Muscle of back (tissue), 11 donors: Measurements from ENCODE around the gene CFAP20DC. TPM values are rescaled to one million over a fixed set of nuclear protein-coding genes. Genes with fewer than 3 reads are reported as not detected.
A peak's percentile ranks its signal among the peaks of the same experiment; 100 is the strongest.
"Not testable (repeated sequence)": the region's sequence is repeated elsewhere in the genome, so short reads cannot be mapped to it uniquely, and the experiment has no call there.

Source experiments
- DNase-seq, 3 donors: peaks; one replicate each; pipeline versions ENCODE4 v3.0.0 to v3.0.0-alpha.2; 2013
- polyA plus RNA-seq, 10 donors: library from polyadenylated mRNA; unstranded; fragments of 120-200 nt; gene quantifications; one replicate each; pipeline ENCODE4 v1.2.1, GENCODE V29; 2013; ENCODE audit not compliant: insufficient read length in 10 of 10

Gene CFAP20DC
- polyA plus RNA-seq, 10 donors: 0.88 to 2.4 (median 1.7) TPM

DNA sequence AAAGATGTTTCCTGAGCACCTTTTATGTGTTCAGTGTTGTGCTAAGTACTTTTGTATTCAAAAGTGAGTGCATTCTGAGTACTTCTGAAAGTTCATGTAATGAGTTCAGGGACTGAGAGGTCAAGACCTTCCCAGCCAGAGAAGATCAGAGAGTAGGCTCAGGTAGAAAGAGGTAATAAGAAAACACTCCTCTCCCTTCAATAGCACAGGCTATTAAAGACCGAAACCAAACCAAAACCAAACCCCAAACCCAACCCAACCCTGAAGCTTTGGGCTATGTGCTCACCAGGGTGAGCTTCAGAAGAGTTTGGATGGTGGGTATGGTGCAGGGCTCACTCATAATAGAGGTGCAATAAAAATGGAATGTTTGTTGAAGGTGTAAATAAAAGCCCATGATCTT is 306.5 kb downstream of the CFAP20DC start:
- no peak for DNase-seq

DNA sequence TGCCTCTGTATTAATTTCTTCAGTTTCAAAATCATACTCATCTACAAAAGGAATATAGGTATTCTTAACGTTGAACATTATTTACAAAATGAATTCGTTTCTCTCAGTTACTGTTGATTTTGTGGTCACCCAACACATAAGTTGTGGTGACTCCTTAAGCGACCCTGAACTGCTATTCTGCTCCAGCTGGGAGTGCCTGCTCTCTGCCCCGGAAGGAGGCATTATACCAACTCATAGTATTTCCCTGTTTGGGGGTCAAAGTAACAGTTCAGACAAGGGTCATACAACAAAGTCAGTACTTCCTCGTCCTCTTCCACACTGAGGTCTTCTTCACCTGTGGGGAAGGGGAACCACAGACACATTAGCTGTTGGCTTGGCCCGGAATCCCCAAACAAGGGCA is 307.6 kb downstream of the CFAP20DC start:
- DNase-seq: no peak

DNA sequence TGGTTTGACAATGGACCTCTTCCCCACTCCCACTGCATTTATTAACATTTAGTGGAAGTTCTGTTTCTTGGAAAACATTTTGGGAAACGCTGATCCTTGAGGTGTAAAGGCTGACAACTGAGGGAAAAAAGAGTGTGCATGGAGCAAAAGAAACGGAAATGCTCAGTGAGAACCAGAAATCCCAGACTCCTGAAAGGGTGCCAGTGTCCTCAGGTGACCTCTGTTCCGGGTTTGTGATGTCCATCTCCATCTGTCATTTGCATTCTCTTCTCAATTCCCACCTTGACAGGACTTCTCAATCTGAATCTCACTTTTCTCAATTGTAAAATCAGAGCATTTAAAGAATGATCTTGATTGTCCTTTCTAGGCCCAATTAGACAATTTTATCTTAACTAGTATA is 312.2 kb downstream of the CFAP20DC start:
- DNase-seq: no peak

DNA sequence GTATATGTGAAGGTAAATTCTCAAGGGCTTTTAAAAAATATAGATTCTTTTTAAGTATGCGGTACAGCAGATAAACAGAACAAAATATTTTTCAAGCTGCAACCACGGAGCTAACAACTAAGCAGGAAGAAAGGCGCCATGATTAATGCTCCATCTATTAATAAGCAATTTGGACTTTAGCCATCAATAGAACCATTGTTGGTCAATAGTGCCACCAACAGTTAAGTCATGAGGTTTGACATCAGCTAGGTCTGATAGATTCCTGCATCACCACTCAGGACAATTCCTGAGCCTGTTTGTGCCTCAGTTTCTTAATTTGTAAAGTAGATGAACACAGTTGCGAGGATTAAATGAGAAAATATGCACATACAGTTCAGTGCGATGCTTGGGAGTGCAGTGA is 318.2 kb downstream of the CFAP20DC start:
- no peak for DNase-seq

DNA sequence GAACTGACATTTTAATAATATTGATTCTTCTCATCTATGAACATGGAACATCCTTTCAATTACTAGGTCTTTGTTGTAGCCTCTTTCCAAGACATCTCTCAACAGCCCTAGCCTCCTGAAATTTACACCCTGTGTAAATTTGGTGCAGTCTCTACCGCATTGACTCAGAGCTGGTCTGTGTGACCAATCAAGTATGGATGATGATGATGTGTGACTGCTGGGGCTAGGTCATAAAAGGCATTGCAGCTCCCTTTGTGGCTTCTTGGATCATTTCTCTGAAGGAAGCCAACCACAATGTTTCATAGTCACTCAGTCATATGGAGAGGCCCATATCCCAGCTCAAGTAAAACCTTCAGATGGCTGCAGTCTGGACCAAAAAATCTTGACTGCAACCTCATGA is 321.1 kb downstream of the CFAP20DC start:
- no peak for DNase-seq

DNA sequence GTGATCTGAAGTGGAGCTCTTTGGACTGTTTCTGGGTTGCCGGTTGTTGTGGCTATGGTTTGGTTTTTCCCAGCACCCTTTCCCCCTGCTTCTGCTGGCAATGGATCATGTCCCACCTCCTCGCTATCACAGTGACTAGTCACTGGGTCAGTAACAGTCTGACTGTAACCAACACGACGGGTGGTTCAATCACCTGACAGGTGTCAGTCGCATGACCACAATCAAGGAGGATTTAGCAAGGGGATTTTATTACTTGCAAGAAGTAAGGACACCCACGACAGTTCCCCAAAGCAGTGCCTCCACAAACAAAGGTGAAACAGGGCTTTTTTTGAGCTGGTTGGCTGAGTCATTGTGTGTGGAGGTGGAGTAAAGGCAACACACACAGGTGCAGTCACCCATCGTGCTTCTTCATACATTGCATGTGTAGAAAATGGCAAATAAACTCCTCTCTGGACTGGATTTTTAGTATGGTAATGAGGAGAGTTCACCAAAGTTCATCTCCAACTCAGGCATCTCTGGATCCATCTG is 324.4 kb downstream of the CFAP20DC start:
- DNase-seq: no peak

DNA sequence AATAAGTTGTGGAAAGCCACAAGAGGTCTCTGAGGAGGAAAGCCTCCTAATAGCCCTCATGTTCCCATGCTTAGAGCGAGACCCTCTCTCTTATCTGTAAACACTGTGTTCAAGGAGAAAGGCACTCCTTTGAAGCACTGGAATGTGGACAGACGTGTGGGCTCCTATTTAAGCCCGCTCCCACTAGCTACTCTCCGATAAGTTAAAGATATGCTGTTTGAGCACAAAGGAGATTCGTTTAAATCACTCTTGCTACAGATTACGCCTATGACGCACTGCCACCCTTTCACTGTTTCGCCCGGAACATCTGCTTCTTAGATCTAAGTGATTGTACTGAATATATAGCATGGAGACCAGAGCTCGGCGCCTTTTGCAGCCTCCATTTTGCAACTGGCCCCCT is 325.5 kb downstream of the CFAP20DC start:
- no peak for DNase-seq

DNA sequence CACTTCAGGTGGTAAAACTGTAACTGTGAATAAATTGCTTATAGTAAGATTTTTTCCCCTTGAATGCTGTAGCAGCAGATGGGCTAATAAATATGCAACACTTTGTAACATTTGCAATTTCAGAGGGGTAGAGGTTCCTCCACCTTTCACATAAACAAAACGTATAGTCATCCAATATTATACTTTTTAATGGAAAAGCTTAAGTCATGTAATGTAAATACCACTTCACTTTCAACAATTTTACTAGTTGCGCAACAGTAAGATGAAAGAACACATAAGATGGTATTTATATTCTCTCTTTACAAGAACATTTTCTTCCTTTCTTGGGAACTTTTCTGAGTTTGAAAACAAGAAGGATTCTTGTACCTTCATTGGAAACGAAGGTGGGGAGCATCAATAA is 326.7 kb downstream of the CFAP20DC start:
- DNase-seq: no peak

DNA sequence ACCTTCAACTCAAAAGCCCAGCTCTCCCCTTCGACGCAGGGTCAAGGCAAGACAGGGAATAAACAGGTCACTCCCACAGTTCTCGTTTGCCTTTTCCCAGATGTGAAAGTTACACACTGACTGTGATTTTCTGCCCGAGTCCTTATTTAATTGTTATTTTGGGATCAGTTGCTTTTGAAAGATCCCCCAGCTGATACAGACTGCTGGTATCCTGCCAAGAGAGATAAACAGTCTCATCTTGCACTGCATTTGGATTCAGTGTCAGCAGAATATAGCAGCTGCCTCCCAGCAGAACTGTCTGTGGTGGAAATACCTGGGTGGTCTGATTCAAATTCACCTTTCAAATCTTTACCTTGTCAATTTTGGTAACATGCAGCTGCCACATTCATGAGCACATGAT is 327.3 kb downstream of the CFAP20DC start:
- peak; percentile 22 to 43 (median 22) for DNase-seq

DNA sequence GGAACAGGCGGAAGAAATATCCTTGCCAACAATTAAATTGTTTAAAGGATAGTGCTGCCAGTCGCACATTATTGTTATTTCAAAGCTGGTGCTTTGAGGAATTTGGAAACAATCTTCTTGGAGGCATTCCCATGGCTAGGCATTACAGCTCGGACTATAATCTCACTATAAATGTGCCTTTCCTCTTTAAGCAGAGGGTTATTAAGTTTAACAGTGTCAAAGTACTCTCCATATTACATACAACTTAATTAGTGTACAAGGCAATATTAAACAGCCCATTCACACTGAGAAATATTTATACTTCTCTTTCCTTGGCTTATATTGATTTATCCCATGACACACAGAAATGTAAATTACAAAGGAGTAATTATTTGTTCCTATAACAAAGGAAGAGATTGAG is 329.3 kb downstream of the CFAP20DC start:
- DNase-seq: no peak

DNA sequence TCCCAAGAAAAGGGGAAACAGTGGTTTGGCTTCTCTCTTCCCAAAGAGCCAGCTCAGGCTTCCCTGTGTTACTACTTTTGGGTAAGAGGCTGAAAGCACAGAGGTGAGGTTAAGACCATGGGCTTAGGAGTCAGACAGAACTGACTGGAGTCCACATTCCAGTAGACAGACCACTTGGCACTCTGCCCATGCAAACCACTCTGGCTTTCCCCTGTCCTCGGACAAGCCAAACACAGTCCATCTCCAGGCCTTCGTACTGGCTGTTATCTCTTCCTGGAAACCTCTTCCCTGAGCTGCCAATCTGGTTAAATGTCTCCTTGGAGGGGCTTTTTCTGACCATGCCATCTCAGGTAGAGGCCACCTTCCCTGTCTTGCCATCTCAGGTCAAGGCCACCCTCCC is 330.1 kb downstream of the CFAP20DC start:
- DNase-seq: no peak

DNA sequence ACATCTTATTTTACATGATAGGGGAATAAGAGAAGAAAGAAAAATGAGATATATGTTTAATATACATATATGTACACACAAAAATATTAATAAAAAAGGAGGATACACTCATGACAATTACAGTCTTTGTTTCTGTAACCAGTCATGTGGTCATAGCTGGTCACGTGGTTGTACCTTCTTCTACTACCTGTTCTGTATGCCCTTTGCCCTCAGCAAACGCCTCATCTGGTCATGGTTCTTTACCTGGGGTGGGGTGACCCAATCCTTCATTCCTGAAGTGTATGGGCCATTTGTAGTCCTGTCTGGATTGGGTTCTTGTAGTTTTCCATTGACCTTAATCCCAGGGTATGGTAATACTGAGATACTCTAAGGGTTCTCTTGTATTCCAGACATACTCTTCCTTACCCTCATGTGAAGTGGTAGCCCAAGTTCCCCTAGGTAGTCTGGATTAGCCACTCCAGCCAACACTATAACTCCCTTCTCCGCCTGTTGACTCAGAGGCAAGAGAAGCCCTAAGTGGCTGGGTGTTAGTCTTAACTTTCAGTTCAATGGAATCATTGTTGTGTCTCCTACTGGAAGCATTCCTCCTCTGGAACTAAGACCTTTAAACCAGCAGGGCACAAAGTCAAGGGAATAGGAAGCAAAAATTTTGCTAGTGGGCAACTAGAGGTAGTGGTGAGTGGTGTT is 336.0 kb downstream of the CFAP20DC start:
- no peak for DNase-seq

DNA sequence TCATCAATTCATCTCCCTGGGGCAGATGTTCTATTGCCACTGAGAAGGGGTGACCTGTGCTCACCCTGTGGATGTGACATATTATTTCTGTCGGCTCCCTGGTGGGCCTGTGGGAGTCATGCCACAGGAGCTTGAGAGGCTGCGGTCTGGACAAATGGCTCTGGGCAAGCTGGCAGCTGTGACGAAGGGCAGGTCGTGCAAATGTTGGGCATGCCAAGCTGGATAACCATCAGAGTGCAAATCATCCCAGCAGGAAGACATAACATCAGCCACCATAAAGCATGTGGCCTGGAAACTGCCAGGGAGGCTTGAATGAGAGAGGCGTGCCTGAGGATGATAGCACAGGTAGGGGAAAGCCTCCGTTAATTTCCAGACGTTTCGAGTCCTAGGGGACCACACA is 338.0 kb downstream of the CFAP20DC start:
- DNase-seq: no peak

DNA sequence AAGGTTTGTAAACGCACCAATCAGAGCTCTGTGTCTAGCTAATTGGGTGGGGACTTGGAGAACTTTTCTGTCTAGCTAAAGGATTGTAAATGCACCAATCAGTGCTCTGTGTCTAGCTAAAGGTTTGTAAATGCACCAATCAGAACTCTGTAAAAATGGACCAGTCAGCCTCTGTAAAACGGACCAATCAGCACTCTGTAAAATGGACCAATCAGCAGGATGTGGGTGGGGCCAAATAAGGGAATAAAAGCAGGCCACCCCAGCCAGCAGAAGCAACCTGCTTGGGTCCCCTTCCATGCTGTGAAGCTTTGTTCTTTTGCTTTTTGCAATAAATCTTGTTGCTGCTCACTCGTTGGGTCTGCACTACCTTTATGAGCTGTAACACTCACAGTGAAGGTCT is 340.8 kb downstream of the CFAP20DC start:
- not testable (repeated sequence) for DNase-seq

DNA sequence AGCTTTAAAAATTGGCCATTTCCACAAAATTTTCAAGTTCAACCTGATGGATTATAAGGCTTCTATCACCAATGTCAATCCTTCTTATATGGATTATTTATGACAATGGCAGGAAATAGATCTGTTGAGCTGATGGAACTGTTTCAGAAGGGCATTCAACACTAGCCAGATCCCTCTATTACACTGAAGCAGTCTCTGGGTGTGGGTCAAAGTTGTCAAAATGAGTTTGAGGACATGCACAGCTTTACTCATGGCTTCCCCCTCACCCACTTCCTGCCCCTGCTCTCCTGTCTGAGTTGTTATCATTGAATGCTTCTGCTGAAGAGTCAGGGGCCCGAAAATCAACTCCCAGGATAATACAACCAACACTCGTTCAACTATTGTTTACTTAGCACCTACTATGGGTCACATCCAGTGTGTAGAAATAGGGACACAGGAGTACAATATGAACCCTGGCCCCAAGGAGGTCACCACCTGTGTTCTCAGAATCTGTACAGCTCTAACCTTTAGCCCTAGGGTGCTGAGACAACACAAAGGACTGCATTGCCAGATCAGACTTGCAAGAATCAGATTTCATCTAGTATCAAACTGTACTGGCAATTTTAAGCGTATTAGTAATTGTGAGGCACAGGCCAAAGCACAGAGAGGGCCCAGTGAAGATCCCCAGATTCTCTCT is 341.6 kb downstream of the CFAP20DC start:
- no peak for DNase-seq

DNA sequence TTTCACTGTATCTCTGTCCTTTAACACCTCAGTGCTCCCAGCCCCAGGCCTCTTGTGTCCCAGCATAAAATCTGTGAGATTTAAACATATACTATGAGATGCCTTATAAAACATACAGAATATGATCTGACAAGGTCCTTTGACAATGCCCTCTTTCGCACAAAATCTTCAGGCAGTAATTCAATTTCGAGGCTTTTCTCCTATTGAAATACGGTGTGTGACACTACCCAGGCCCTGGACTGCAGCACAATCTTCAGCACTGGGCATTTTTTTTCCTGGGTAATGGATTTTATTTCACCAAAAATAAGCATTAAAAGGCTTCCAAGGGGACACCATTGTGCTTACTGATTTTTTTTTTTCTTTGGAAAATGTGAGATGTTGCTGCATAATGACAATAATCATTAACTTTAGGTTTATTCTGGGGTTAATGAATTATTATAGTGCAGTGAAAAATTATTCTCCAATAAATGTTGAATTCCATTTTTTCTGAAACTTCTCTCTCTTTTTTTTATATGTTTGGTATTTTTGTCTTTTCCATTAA is 342.4 kb downstream of the CFAP20DC start:
- DNase-seq: no peak

DNA sequence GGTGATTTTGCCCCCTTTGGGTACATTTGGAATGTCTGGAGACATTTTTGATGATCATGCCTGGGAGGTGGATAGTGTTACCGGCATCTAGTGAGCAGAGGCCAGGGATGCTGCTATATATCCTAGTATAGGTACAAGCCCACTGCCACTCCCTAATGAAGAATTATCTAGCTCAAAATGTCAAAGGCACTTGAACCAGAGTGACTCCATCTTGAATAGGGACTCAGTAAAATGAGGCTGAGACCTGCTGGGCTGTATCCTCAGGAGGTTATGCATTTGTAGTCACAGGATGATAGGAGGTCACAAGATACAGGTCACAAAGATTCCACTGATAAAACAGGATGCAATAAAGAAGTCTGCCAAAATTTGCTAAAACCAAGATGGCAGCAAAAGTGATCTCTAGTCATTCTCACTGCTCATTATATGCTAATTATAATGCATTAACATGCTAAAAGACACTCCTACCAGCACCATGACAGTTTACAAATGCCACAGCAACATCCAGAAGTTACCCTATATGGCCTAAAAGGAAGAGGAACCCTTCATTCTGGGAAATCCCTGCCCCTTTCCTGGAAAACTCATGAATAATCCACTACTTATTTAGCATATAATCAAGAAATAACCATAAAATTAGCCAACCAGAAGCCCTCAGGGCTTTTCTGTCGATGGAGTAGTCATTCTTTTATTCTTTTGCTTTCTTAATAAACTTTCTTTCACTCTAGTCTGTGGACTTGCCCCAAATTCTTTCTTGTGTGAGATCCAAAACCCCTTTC is 343.2 kb downstream of the CFAP20DC start:
- DNase-seq: no peak

DNA sequence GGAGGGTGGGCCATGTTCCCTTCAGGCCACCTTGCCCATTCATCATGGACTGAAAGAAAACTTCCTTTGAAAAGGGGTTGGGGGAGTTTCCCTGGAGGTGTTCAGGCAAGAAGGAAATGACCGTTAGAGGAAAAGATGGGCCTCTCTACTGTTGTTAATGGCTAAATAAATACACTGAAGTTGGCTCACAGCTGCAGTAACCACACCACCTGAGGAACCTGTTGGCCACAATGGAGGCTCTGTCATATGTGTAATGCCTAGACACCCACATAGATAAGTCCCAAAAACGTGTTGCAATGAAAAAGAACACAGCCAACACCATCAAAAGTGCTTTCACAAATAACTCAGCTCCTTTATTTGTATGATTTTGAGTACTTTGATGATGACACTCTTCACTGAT is 345.1 kb downstream of the CFAP20DC start:
- DNase-seq: no peak

DNA sequence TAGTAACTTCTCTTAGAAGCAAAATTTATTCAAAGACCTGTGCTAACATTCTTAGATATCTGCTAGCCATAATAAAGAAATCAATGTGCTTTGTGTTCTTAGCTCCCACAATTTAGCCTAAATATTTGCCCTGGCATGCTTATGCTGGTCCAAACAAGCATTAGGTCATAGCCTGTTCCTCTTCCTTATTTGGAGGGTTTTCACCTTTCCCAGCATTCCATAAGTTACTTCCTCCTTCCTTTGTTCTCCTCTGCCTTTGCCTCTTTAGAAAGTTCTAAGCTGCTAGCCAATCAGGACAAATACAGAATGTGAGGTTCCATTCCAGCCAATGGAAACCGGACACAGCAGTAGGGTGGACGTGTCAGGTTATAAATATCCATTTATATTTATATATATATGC is 345.5 kb downstream of the CFAP20DC start:
- not testable (repeated sequence) for DNase-seq

DNA sequence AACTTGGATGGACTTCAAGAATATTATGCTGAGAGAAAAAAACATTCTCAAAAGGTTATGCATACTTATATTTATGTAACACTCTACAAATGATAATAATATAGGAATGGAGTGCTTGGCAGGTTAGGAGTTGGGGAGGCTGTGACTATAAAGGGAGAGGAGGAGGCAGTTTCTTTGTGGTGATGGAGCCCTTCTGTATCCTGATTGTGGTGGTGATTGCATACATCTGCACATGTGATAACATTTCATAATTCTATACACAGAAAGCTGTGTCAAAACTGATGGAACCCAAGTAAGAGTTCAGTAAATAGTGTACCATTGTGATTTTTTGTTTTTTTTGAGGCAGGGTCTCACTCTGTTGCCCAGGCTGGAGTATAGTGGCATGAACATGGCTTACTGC is 351.6 kb downstream of the CFAP20DC start:
- no peak for DNase-seq

DNA sequence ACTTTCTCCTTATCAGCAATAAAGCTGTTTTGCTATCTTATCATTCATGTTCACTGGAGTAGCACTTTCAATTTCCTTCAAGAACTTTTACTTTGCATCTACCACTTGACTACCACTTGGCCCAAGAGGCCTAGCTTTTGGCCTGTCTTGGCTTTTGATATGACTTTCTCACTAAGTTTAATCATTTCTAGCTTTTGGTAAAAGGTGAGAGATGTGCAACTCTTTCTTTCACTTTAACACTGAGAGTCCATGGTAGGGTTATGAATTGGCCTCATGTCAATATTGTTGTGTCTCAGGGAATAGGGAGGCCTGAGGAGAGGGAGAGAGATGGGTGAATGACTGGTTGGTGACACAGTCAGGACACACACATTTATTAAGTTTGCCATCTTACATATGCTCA is 352.3 kb downstream of the CFAP20DC start:
- no peak for DNase-seq

DNA sequence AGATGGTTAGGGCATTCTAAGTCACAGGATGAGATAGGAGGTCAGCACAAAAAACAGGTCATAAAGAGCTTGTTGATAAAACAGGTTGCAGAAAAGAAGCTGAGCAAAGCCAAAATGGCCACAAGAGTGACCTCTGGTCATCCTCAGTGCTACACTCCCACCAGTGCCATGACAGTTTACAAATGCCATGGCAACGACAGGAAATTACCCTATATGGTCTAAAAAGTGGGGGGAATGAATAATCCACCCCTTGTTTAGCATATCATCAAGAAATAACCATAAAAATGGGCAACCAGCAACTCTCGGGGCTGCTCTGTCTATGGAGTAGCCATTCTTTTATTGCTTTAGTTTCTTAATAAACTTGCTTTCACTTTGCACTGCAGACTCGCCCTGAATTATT is 353.0 kb downstream of the CFAP20DC start:
- not testable (repeated sequence) for DNase-seq

DNA sequence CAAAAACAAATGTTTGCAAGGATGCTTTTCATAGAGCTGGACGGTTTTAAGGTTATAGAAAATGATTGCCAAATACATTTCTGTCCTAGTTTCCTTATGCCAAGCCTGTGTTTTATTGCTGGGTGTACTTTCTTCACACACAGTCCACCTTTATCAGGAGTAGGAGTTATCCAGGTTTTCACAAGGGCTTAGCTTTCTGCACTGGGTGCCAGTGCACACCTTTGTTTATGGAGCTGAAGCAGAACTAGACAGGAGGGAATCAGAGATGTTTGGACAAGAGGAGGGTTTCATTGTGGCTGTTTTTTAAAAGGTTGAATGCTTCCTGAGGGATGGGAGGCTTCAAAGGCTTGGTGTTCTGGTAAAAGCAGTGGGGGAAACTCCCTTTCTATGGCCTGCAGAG is 353.7 kb downstream of the CFAP20DC start:
- no peak for DNase-seq
